GM23338 (cell line): Measurements from ENCODE around the gene RALY. TPM values are rescaled to one million over a fixed set of nuclear protein-coding genes. Genes with fewer than 3 reads are reported as not detected.

ENCODE experiments used
- ATAC-seq: fragments of 200-7000 bp; cut with Tn5 transposase; 3 replicates; pipeline ENCODE4 v1.9.1; 2020
- DNase-seq: peaks from one replicate; pipeline ENCODE4 v3.0.0-alpha.2; 2015; ENCODE audit warnings: low spot score
- H2AFZ ChIP-seq: fragments of 200-600 bp; sonication (generic); 2 replicates; pipeline ENCODE4 v1.8.0; 2016; ENCODE audit warnings: antibody characterized with exemption, mild to moderate bottlenecking, moderate library complexity
- H3F3A ChIP-seq: fragments of 200-600 bp; sonication (generic); replicated peaks from 2 replicates; pipeline ENCODE4 v1.8.0; 2017; ENCODE audit warnings: antibody characterized with exemption, mixed run types, low read depth
- H3K27ac ChIP-seq: fragments of 200-600 bp; sonication (generic); 2 replicates; pipeline ENCODE4 v1.6.1; 2016; ENCODE audit warnings: low read depth
- H3K27me3 ChIP-seq: fragments of 200-600 bp; sonication (generic); 2 replicates; pipeline ENCODE4 v1.8.0; 2016; ENCODE audit warnings: mild to moderate bottlenecking, mixed run types, moderate library complexity; ENCODE audit not compliant: insufficient read depth
- H3K36me3 ChIP-seq: fragments of 200-600 bp; sonication (generic); 2 replicates; pipeline ENCODE4 v1.8.0; 2016; ENCODE audit warnings: mild to moderate bottlenecking; ENCODE audit not compliant: insufficient read depth
- H3K4me1 ChIP-seq: fragments of 200-600 bp; sonication (generic); 2 replicates; pipeline ENCODE4 v1.8.0; 2016; ENCODE audit warnings: mild to moderate bottlenecking, moderate library complexity; ENCODE audit not compliant: insufficient read depth
- H3K4me2 ChIP-seq: fragments of 200-600 bp; sonication (generic); 2 replicates; pipeline ENCODE4 v1.7.1; 2017; ENCODE audit warnings: mixed run types
- H3K4me3 ChIP-seq: fragments of 200-600 bp; sonication (generic); 2 replicates; pipeline ENCODE4 v1.6.1; 2016; ENCODE audit warnings: mixed run types
- H3K79me2 ChIP-seq: fragments of 200-600 bp; sonication (generic); replicated peaks from 2 replicates; pipeline ENCODE4 v1.8.0; 2017; ENCODE audit warnings: mild to moderate bottlenecking; ENCODE audit not compliant: insufficient read depth
- H3K9me2 ChIP-seq: fragments of 200-600 bp; sonication (generic); 2 replicates; pipeline ENCODE4 v1.8.0; 2017; ENCODE audit not compliant: insufficient read depth
- H4K20me1 ChIP-seq: fragments of 200-600 bp; sonication (generic); replicated peaks from 2 replicates; pipeline ENCODE4 v1.8.0; 2017; ENCODE audit warnings: mild to moderate bottlenecking; ENCODE audit not compliant: insufficient read depth
- H3K27ac Mint-ChIP-seq: 2 replicates; pipeline ENCODE4 v1.8.0; 2020; ENCODE audit warnings: inconsistent platforms, mild to moderate bottlenecking, moderate library complexity, mixed read lengths
- H3K27me3 Mint-ChIP-seq: 3 replicates; pipeline ENCODE4 v1.8.0; 2022; ENCODE audit warnings: low read depth, mild to moderate bottlenecking, moderate library complexity, mixed read lengths, inconsistent platforms; ENCODE audit not compliant: insufficient read depth, poor library complexity
- H3K36me3 Mint-ChIP-seq: 3 replicates; pipeline ENCODE4 v1.8.0; 2021; ENCODE audit warnings: low read depth, mild to moderate bottlenecking, inconsistent platforms, moderate library complexity, mixed read lengths
- H3K4me1 Mint-ChIP-seq: 3 replicates; pipeline ENCODE4 v1.8.0; 2020; ENCODE audit warnings: mild to moderate bottlenecking, inconsistent platforms, mixed read lengths
- H3K4me3 Mint-ChIP-seq: 3 replicates; pipeline ENCODE4 v1.8.0; 2021; ENCODE audit warnings: moderate library complexity, mild to moderate bottlenecking, inconsistent platforms, mixed read lengths
- H3K9me3 Mint-ChIP-seq: 3 replicates; pipeline ENCODE4 v1.8.0; 2020; ENCODE audit warnings: moderate library complexity, mild to moderate bottlenecking, inconsistent platforms, mixed read lengths
- CREB1 ChIP-seq: fragments of 250-450 bp; sonication (Bioruptor Pico); IDR thresholded peaks from 2 replicates; pipeline ENCODE4 v1.5.0; 2020; ENCODE audit warnings: low read depth, mild to moderate bottlenecking, moderate library complexity
- EZH2 ChIP-seq: fragments of 200-600 bp; sonication (generic); IDR thresholded peaks from one replicate; pipeline ENCODE4 v1.8.0; 2017; ENCODE audit warnings: antibody characterized with exemption, mild to moderate bottlenecking, low read depth; ENCODE audit not compliant: unreplicated experiment
- EZH2phosphoT487 ChIP-seq: fragments of 200-600 bp; sonication (generic); IDR thresholded peaks from one replicate; pipeline ENCODE4 v1.8.1; 2018; ENCODE audit warnings: antibody characterized with exemption; ENCODE audit not compliant: unreplicated experiment
- JUNB ChIP-seq: IDR thresholded peaks from one replicate; pipeline ENCODE4 v1.6.1; 2016; ENCODE audit warnings: antibody characterized with exemption; ENCODE audit not compliant: unreplicated experiment
- NANOG ChIP-seq: IDR thresholded peaks from 2 replicates; pipeline ENCODE4 v1.6.1; 2016; ENCODE audit warnings: antibody characterized with exemption, borderline replicate concordance
- POLR2AphosphoS5 ChIP-seq: IDR thresholded peaks from 2 replicates; pipeline ENCODE4 v1.6.1; 2016; ENCODE audit warnings: antibody characterized with exemption, low read depth
- STAT1 ChIP-seq: IDR thresholded peaks from one replicate; pipeline ENCODE4 v1.6.1; 2016; ENCODE audit warnings: antibody characterized with exemption; ENCODE audit not compliant: unreplicated experiment
- ZNF114 ChIP-seq: fragments of 250-450 bp; sonication (Bioruptor Pico); IDR thresholded peaks from 2 replicates; pipeline ENCODE4 v1.5.0; 2020; ENCODE audit warnings: mild to moderate bottlenecking, moderate library complexity
- ZNF331 ChIP-seq: fragments of 250-450 bp; sonication (Bioruptor Pico); IDR thresholded peaks from 2 replicates; pipeline ENCODE4 v1.5.0; 2020; ENCODE audit warnings: low read depth, mild to moderate bottlenecking, moderate library complexity
- polyA plus RNA-seq: library from polyadenylated mRNA; unstranded; fragments of >200 nt; fragmentation: Nextera tagmentation; extraction: Ambion mirVana; gene quantifications from 2 replicates; pipeline ENCODE4 v1.2.1, GENCODE V29; 2016
- total RNA-seq: library from RNA; depleted of rRNA; stranded (reverse); fragments of >200 nt; shearing (Covaris generic); gene quantifications from 2 replicates; pipeline ENCODE4 v1.2.3, GENCODE V29; 2014
- TF ChIP-seq, protein P1 (sequence below), 2 experiments: fragments of 200-600 bp in 1 of 2; sonication (generic) in 1 of 2; conservative IDR thresholded peaks; 2 replicates each; pipeline versions ENCODE4 v1.5.1 to v1.6.1; 2016 to 2017; ENCODE audit warnings: antibody characterized with exemption in 2 of 2, low read depth in 2 of 2, mild to moderate bottlenecking in 2 of 2, moderate library complexity in 1 of 2
- TF ChIP-seq, protein P2 (sequence below): fragments of 250-450 bp; sonication (Bioruptor Pico); IDR thresholded peaks from 2 replicates; pipeline ENCODE4 v1.5.0; 2020; ENCODE audit warnings: mild to moderate bottlenecking, moderate library complexity

The RALY gene
- total and polyA plus RNA-seq, 2 experiments from 2014 or later: 144 to 167 TPM

DNA sequence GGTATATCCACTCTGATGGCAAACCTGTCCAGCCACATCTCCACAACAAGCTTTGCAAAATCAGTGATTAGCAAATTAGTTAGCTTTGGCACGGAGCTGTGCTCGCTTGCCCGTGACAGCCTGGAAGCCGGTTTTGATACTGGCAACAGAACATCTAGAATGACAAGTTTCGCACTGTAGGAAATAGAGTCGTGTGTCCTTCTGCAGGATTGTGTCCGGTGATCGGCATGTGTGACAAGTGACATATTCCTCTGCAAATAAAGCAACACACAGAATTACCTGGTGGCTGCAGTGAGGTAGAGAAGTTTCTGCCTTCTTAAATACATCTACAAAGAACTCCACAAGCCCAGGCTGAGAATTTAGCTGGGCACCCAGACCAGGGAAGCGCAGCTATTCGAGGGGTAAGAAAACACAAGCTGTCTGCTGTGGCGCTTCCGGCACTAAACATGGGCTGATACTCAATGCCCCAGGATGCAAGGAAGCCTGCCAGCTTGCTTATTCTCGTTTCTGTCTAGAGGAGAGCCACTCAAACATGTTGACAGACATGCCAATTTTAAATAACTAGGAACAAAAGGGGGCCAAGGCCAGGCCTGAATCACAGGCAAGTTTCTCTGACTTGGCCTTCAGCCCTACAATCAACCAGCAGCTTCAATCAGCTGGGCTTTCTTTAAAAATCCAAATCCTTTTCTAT is 96.1 kb downstream of the RALY start (continued):
- TF ChIP-seq, protein P1, sequence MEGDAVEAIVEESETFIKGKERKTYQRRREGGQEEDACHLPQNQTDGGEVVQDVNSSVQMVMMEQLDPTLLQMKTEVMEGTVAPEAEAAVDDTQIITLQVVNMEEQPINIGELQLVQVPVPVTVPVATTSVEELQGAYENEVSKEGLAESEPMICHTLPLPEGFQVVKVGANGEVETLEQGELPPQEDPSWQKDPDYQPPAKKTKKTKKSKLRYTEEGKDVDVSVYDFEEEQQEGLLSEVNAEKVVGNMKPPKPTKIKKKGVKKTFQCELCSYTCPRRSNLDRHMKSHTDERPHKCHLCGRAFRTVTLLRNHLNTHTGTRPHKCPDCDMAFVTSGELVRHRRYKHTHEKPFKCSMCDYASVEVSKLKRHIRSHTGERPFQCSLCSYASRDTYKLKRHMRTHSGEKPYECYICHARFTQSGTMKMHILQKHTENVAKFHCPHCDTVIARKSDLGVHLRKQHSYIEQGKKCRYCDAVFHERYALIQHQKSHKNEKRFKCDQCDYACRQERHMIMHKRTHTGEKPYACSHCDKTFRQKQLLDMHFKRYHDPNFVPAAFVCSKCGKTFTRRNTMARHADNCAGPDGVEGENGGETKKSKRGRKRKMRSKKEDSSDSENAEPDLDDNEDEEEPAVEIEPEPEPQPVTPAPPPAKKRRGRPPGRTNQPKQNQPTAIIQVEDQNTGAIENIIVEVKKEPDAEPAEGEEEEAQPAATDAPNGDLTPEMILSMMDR (conservative IDR thresholded peaks at IDR 0.05; ENCODE audit: low read depth in 2 of 2): no peak
- TF ChIP-seq CREB1 (CRISPR knock-in tag): no peak
- TF ChIP-seq EZH2: no peak

DNA sequence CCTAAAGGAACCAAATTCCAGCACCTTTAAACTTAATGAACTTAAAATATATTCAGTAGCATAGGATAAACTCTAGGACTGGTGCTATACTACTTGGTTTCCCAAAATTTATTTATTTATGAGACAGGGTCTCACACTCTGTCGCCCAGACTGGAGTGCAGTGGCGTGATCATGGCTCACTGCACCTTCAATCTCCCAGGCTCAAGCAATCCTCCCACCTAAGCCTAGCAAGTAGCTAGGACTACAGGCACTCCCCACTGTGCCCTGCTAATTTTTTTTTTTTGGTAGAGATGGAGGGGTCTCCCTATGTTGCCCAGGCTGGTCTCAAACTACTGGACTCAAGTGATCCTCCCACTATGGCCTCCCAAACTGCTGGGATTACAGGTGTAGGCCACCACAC is 96.9 kb downstream of the RALY start:
- Histone ChIP-seq H3K27me3 (no peaks in the 10 kb centered on the region), H4K20me1 (peaks cover 44% of the 10 kb centered on the region), H3K36me3 (peaks cover 59% of the 10 kb centered on the region), H3K4me3 (no peak overlapping the region), H3K4me1 (no peaks in the 10 kb centered on the region), H3K27ac (no peak overlapping the region), H3K79me2 (0 out of 2 replicates have a peak, but pooled peaks cover 4% of the 10 kb centered on the region), H3F3A (peaks cover 32% of the 10 kb centered on the region), H2AFZ (no peak overlapping the region), H3K9me2 (no peaks in the 10 kb centered on the region), H3K4me2 (no peak overlapping the region)
- no peaks in the 10 kb centered on the region for H3K4me1 Mint-ChIP-seq
- ATAC-seq: no peak
- H3K27me3 Mint-ChIP-seq: peaks cover 9% of the 10 kb centered on the region
- no peaks in the 10 kb centered on the region; the same call in 2 of the 3 replicates for H3K9me3 Mint-ChIP-seq
- DNase-seq: no peak
- no peak overlapping the region for H3K27ac Mint-ChIP-seq
- peaks cover 79% of the 10 kb centered on the region for H3K36me3 Mint-ChIP-seq
- no peak overlapping the region for H3K4me3 Mint-ChIP-seq
- TF ChIP-seq, protein P1 (conservative IDR thresholded peaks at IDR 0.05; ENCODE audit: low read depth in 2 of 2): no peak
- TF ChIP-seq JUNB: no peak
- TF ChIP-seq ZNF331 (CRISPR knock-in tag): no peak
- no peak for TF ChIP-seq NANOG
- no peak for TF ChIP-seq STAT1
- no peak for TF ChIP-seq CREB1 (CRISPR knock-in tag)
- no peak for TF ChIP-seq POLR2AphosphoS5
- TF ChIP-seq, protein P2, sequence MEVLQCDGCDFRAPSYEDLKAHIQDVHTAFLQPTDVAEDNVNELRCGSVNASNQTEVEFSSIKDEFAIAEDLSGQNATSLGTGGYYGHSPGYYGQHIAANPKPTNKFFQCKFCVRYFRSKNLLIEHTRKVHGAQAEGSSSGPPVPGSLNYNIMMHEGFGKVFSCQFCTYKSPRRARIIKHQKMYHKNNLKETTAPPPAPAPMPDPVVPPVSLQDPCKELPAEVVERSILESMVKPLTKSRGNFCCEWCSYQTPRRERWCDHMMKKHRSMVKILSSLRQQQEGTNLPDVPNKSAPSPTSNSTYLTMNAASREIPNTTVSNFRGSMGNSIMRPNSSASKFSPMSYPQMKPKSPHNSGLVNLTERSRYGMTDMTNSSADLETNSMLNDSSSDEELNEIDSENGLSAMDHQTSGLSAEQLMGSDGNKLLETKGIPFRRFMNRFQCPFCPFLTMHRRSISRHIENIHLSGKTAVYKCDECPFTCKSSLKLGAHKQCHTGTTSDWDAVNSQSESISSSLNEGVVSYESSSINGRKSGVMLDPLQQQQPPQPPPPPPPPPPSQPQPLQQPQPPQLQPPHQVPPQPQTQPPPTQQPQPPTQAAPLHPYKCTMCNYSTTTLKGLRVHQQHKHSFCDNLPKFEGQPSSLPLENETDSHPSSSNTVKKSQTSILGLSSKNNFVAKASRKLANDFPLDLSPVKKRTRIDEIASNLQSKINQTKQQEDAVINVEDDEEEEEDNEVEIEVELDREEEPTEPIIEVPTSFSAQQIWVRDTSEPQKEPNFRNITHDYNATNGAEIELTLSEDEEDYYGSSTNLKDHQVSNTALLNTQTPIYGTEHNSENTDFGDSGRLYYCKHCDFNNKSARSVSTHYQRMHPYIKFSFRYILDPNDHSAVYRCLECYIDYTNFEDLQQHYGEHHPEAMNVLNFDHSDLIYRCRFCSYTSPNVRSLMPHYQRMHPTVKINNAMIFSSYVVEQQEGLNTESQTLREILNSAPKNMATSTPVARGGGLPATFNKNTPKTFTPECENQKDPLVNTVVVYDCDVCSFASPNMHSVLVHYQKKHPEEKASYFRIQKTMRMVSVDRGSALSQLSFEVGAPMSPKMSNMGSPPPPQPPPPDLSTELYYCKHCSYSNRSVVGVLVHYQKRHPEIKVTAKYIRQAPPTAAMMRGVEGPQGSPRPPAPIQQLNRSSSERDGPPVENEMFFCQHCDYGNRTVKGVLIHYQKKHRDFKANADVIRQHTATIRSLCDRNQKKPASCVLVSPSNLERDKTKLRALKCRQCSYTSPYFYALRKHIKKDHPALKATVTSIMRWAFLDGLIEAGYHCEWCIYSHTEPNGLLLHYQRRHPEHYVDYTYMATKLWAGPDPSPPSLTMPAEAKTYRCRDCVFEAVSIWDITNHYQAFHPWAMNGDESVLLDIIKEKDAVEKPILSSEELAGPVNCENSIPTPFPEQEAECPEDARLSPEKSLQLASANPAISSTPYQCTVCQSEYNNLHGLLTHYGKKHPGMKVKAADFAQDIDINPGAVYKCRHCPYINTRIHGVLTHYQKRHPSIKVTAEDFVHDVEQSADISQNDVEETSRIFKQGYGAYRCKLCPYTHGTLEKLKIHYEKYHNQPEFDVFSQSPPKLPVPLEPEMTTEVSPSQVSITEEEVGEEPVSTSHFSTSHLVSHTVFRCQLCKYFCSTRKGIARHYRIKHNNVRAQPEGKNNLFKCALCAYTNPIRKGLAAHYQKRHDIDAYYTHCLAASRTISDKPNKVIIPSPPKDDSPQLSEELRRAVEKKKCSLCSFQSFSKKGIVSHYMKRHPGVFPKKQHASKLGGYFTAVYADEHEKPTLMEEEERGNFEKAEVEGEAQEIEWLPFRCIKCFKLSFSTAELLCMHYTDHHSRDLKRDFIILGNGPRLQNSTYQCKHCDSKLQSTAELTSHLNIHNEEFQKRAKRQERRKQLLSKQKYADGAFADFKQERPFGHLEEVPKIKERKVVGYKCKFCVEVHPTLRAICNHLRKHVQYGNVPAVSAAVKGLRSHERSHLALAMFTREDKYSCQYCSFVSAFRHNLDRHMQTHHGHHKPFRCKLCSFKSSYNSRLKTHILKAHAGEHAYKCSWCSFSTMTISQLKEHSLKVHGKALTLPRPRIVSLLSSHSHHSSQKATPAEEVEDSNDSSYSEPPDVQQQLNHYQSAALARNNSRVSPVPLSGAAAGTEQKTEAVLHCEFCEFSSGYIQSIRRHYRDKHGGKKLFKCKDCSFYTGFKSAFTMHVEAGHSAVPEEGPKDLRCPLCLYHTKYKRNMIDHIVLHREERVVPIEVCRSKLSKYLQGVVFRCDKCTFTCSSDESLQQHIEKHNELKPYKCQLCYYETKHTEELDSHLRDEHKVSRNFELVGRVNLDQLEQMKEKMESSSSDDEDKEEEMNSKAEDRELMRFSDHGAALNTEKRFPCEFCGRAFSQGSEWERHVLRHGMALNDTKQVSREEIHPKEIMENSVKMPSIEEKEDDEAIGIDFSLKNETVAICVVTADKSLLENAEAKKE (CRISPR knock-in tag): no peak
- no peak for TF ChIP-seq ZNF114 (CRISPR knock-in tag)
- TF ChIP-seq EZH2phosphoT487: no peak
